Measurements from ENCODE around the gene ARHGAP26.

The ARHGAP26 gene

GRCh38 chr5:143106174-143106573 lies 336.0 kb downstream of the ARHGAP26 start:
- no peak overlapping the region for H3K4me3 ChIP-seq (ENCODE audit: low read depth, low read length)
- TF ChIP-seq CTCF (IDR thresholded peaks at IDR 0.05; ENCODE audit: low read depth, low read length, missing control alignments) = no peak
- DNase-seq (ENCODE audit: low read depth) = no peak

GRCh38 chr5:143108498-143109128 lies 338.4 kb downstream of the ARHGAP26 start:
- DNase-seq (ENCODE audit: low read depth) = no peak
- no peak overlapping the region for H3K4me3 ChIP-seq (ENCODE audit: low read depth, low read length)
- no peak for TF ChIP-seq CTCF (IDR thresholded peaks at IDR 0.05; ENCODE audit: low read depth, low read length, missing control alignments)

GRCh38 chr5:143110591-143110990 lies 340.4 kb downstream of the ARHGAP26 start:
- no peak for TF ChIP-seq CTCF (IDR thresholded peaks at IDR 0.05; ENCODE audit: low read depth, low read length, missing control alignments)
- no peak overlapping the region for H3K4me3 ChIP-seq (ENCODE audit: low read depth, low read length)
- DNase-seq (ENCODE audit: low read depth) = no peak

- DNase-seq (ENCODE audit: low read depth) = no peak
- H3K4me3 ChIP-seq (ENCODE audit: low read depth, low read length) = no peak overlapping the region
- TF ChIP-seq CTCF (IDR thresholded peaks at IDR 0.05; ENCODE audit: low read depth, low read length, missing control alignments) = no peak
These were observed 341.6 kb downstream of the ARHGAP26 start for GRCh38 chr5:143111799-143112198.

- H3K4me3 ChIP-seq (ENCODE audit: low read depth, low read length) = no peak overlapping the region
- TF ChIP-seq CTCF (IDR thresholded peaks at IDR 0.05; ENCODE audit: low read depth, low read length, missing control alignments) = no peak
These were observed 343.3 kb downstream of the ARHGAP26 start for GRCh38 chr5:143113461-143113860.

GRCh38 chr5:143114481-143114880 lies 344.3 kb downstream of the ARHGAP26 start:
- TF ChIP-seq CTCF (IDR thresholded peaks at IDR 0.05; ENCODE audit: low read depth, low read length, missing control alignments) = no peak

More at GRCh38 chr5:143113461-143113860, 343.3 kb downstream of the ARHGAP26 start:
- DNase-seq (ENCODE audit: low read depth) = no peak

GRCh38 chr5:143115381-143115780 lies 345.2 kb downstream of the ARHGAP26 start:
- no peak for DNase-seq (ENCODE audit: low read depth)
- TF ChIP-seq CTCF (IDR thresholded peaks at IDR 0.05; ENCODE audit: low read depth, low read length, missing control alignments) = no peak
- no peak overlapping the region for H3K4me3 ChIP-seq (ENCODE audit: low read depth, low read length)

More at GRCh38 chr5:143114481-143114880, 344.3 kb downstream of the ARHGAP26 start:
- DNase-seq (ENCODE audit: low read depth) = no peak
- no peak overlapping the region for H3K4me3 ChIP-seq (ENCODE audit: low read depth, low read length)
